IMR-90 (cell line): ENCODE measurements around the gene STX11. TPM values are rescaled to one million over a fixed set of nuclear protein-coding genes. Genes with fewer than 3 reads are reported as not detected.

Source experiments
- ATAC-seq: fragments of 200-7000 bp; cut with Tn5 transposase; 2 replicates; pipeline ENCODE4 v1.9.1; 2020; ENCODE audit warnings: low read depth, mild to moderate bottlenecking, moderate library complexity
- BruUV-seq: library from RNA; stranded (reverse); fragments of 400-500 nt; replicated peaks from 2 replicates; lab custom pipeline; 2021; lab: Mats Ljungman, UMichigan
- CTCF ChIA-PET: fragments of 300-600 bp; formaldehyde crosslinking; extraction: SDS; loops from one replicate; lab custom pipeline; 2021; ENCODE audit warnings: antibody characterized with exemption; lab: Yijun Ruan, JAX
- POLR2A ChIA-PET: fragments of 300-600 bp; sonication (Branson Sonifier 250); formaldehyde crosslinking; loops from one replicate; lab custom pipeline; 2022; ENCODE audit warnings: antibody characterized with exemption; ENCODE audit not compliant: unreplicated experiment; lab: Charles Lee
- DNase-seq: peaks from one replicate; pipeline ENCODE4 v3.0.0; 2013
- H2AFZ ChIP-seq: replicated peaks from 2 replicates; pipeline ENCODE3; 2013; ENCODE audit warnings: low read length, mild to moderate bottlenecking; ENCODE audit not compliant: poor library complexity
- H2AK5ac ChIP-seq: 2 replicates; pipeline ENCODE4 v1.6.1; 2013; ENCODE audit warnings: low read depth, low read length, inconsistent platforms
- H2AK9ac ChIP-seq: replicated peaks from 2 replicates; pipeline ENCODE3; 2013; ENCODE audit warnings: mild to moderate bottlenecking, low read depth, low read length, moderate library complexity; ENCODE audit not compliant: poor library complexity
- H2BK120ac ChIP-seq: 2 replicates; pipeline ENCODE4 v1.6.1; 2013; ENCODE audit warnings: low read depth, low read length, inconsistent platforms
- H2BK15ac ChIP-seq: 3 replicates; pipeline ENCODE4 v1.6.1; 2013; ENCODE audit warnings: low read depth, low read length, inconsistent platforms
- H2BK20ac ChIP-seq: 2 replicates; pipeline ENCODE4 v1.6.1; 2013; ENCODE audit warnings: low read depth, mild to moderate bottlenecking, inconsistent platforms, low read length, moderate library complexity
- H2BK5ac ChIP-seq: 2 replicates; pipeline ENCODE4 v1.6.1; 2013; ENCODE audit warnings: mild to moderate bottlenecking, low read depth, low read length, inconsistent platforms; ENCODE audit not compliant: poor library complexity, severe bottlenecking
- H3K14ac ChIP-seq: replicated peaks from 2 replicates; pipeline ENCODE4 v1.6.1; 2013; ENCODE audit warnings: low read depth, low read length, inconsistent platforms
- H3K18ac ChIP-seq: 2 replicates; pipeline ENCODE4 v1.6.1; 2013; ENCODE audit warnings: low read depth, low read length, control low read depth
- H3K23ac ChIP-seq: 2 replicates; pipeline ENCODE4 v1.6.1; 2013; ENCODE audit warnings: low read depth, low read length, inconsistent platforms
- H3K27ac ChIP-seq: 2 replicates; pipeline ENCODE4 v1.5.1; 2013; ENCODE audit warnings: mild to moderate bottlenecking, control low read depth, low read length; ENCODE audit not compliant: insufficient read depth
- H3K27me3 ChIP-seq: 2 replicates; pipeline ENCODE4 v1.6.1; 2013; ENCODE audit warnings: low read length; ENCODE audit not compliant: control insufficient read depth, insufficient read depth
- H3K36me3 ChIP-seq: 2 replicates; pipeline ENCODE4 v1.6.1; 2013; ENCODE audit warnings: low read length, mixed read lengths; ENCODE audit not compliant: control insufficient read depth, insufficient read depth
- H3K4ac ChIP-seq: 2 replicates; pipeline ENCODE4 v1.6.1; 2013; ENCODE audit warnings: low read depth, low read length, inconsistent platforms
- H3K4me1 ChIP-seq: 2 replicates; pipeline ENCODE4 v1.6.1; 2013; ENCODE audit warnings: low read length, mixed read lengths; ENCODE audit not compliant: control insufficient read depth, insufficient read depth
- H3K4me2 ChIP-seq: 2 replicates; pipeline ENCODE4 v1.6.1; 2013; ENCODE audit warnings: low read depth, mild to moderate bottlenecking, control low read depth, low read length, moderate library complexity
- H3K4me3 ChIP-seq: 2 replicates; pipeline ENCODE4 v1.5.1; 2013; ENCODE audit warnings: low read depth, mild to moderate bottlenecking, control low read depth, low read length, moderate library complexity; ENCODE audit not compliant: insufficient read depth
- H3K56ac ChIP-seq: 2 replicates; pipeline ENCODE4 v1.6.1; 2013; ENCODE audit warnings: low read length, inconsistent platforms; ENCODE audit not compliant: insufficient read depth; ENCODE audit errors: extremely low read depth
- H3K79me1 ChIP-seq, 2 experiments: 2 replicates each; pipeline ENCODE4 v1.6.1; 2013; ENCODE audit warnings: low read length in 2 of 2, inconsistent platforms in 1 of 2, low read depth in 1 of 2
- H3K9ac ChIP-seq: 2 replicates; pipeline ENCODE4 v1.6.1; 2013; ENCODE audit warnings: low read depth, low read length, control low read depth
- H3K9me1 ChIP-seq: 2 replicates; pipeline ENCODE4 v1.6.1; 2013; ENCODE audit warnings: low read length, inconsistent platforms; ENCODE audit not compliant: insufficient read depth
- H3K9me3 ChIP-seq: 2 replicates; pipeline ENCODE4 v1.6.1; 2013; ENCODE audit warnings: low read length; ENCODE audit not compliant: control insufficient read depth, insufficient read depth
- H4K20me1 ChIP-seq: 2 replicates; pipeline ENCODE4 v1.6.1; 2013; ENCODE audit warnings: low read length, inconsistent platforms; ENCODE audit not compliant: insufficient read depth
- H4K5ac ChIP-seq: 2 replicates; pipeline ENCODE4 v1.6.1; 2013; ENCODE audit warnings: mild to moderate bottlenecking, low read depth, low read length, control low read depth
- H4K8ac ChIP-seq, 2 experiments: 2 replicates each; pipeline ENCODE4 v1.6.1; 2013; ENCODE audit warnings: low read depth in 2 of 2, low read length in 2 of 2, control low read depth in 1 of 2, inconsistent platforms in 1 of 2
- H4K91ac ChIP-seq: 2 replicates; pipeline ENCODE4 v1.6.1; 2013; ENCODE audit warnings: low read depth, low read length, inconsistent platforms; ENCODE audit not compliant: insufficient read depth
- CHD1 ChIP-seq: IDR thresholded peaks from 2 replicates; pipeline ENCODE4 v1.6.1; 2012; ENCODE audit warnings: low read depth, low read length, improper control_type of control experiment
- CTCF ChIP-seq: conservative IDR thresholded peaks from 2 replicates; pipeline ENCODE4 v1.5.1; 2012; ENCODE audit warnings: mild to moderate bottlenecking, low read depth, low read length, improper control_type of control experiment
- FOS ChIP-seq: fragments of 150-350 bp; IDR thresholded peaks from 2 replicates; pipeline ENCODE4 v1.6.1; 2016; ENCODE audit warnings: low read depth, low read length
- MAZ ChIP-seq: IDR thresholded peaks from 2 replicates; pipeline ENCODE4 v1.6.1; 2012; ENCODE audit warnings: low read depth, mild to moderate bottlenecking, low read length, improper control_type of control experiment, moderate library complexity, borderline replicate concordance
- MXI1 ChIP-seq: IDR thresholded peaks from 2 replicates; pipeline ENCODE4 v1.6.1; 2012; ENCODE audit warnings: low read depth, mild to moderate bottlenecking, low read length, moderate library complexity, borderline replicate concordance
- NFE2L2 ChIP-seq: fragments of 150-350 bp; IDR thresholded peaks from 2 replicates; pipeline ENCODE4 v1.6.1; 2016; ENCODE audit warnings: low read depth, mild to moderate bottlenecking, low read length
- POLR2A ChIP-seq: IDR thresholded peaks from 2 replicates; pipeline ENCODE4 v1.6.1; 2012; ENCODE audit warnings: mild to moderate bottlenecking, low read depth, low read length
- RAD21 ChIP-seq: IDR thresholded peaks from 2 replicates; pipeline ENCODE4 v1.6.1; 2012; ENCODE audit warnings: low read length, improper control_type of control experiment
- RCOR1 ChIP-seq: IDR thresholded peaks from 2 replicates; pipeline ENCODE4 v1.6.1; 2012; ENCODE audit warnings: mild to moderate bottlenecking, low read length, improper control_type of control experiment; ENCODE audit not compliant: insufficient replicate concordance
- RFX5 ChIP-seq: IDR thresholded peaks from 2 replicates; pipeline ENCODE4 v1.8.0; 2012; ENCODE audit warnings: low read depth, mild to moderate bottlenecking, low read length, moderate library complexity
- USF2 ChIP-seq: fragments of 150-350 bp; IDR thresholded peaks from 2 replicates; pipeline ENCODE4 v1.6.1; 2017; ENCODE audit warnings: mild to moderate bottlenecking, antibody characterized with exemption, low read length, low read depth
- WGBS, 2 experiments: methylation state at CpG; one replicate each; pipeline versions ENCODE4 v1.1.5 to v1.1.7; 2013; ENCODE audit warnings: missing lambda C conversion rate in 2 of 2; ENCODE audit not compliant: insufficient read length in 1 of 2; ENCODE audit errors: extremely low coverage in 2 of 2; 5-methylcytosine and 5-hydroxymethylcytosine counted together
- dilution Hi-C: fragments of 300-500 bp; cut with HindIII; formaldehyde crosslinking; loops from one replicate; pipeline ENCODE4 v1.14.3; 2018; ENCODE audit warnings: low sequenced_read_pairs; ENCODE audit not compliant: unreplicated experiment
- in situ Hi-C: fragments of 300-500 bp; cut with MboI; formaldehyde crosslinking; loops from 3 replicates; pipeline ENCODE4 v1.14.3; 2019; ENCODE audit warnings: low sequenced_read_pairs, inconsistent platforms, mixed read lengths
- intact Hi-C: fragments of 100-400 bp; cut with micrococcal nuclease; formaldehyde crosslinking; loops from 2 replicates; pipeline ENCODE4 v1.10.0; 2022
- polyA plus RNA-seq, 3 experiments: library from polyadenylated mRNA; depleted of rRNA; stranded (reverse); fragments of >200 nt; gene quantifications; 2 replicates each; pipeline ENCODE4 v1.2.3, GENCODE V29; 2012; ENCODE audit warnings: low replicate concordance in 1 of 3
- total RNA-seq: library from RNA; depleted of rRNA; stranded (reverse); fragments of >200 nt; gene quantifications from 2 replicates; pipeline ENCODE4 v1.2.3, GENCODE V29; 2012
- TF ChIP-seq, protein P1 (sequence below): fragments of 150-350 bp; IDR thresholded peaks from 2 replicates; pipeline ENCODE4 v1.6.1; 2016; ENCODE audit warnings: low read depth, mild to moderate bottlenecking, low read length, moderate library complexity, borderline replicate concordance

The STX11 gene
- total and polyA plus RNA-seq, 2 of the 4 experiments (the other 2 are of a cell fraction): 0.54 to 0.68 TPM

- no peaks in the 10 kb centered on the region for H3K9me1 ChIP-seq
- no CpG with 5 or more reads among the region's 2 CpGs for WGBS, 2 experiments
- DNase-seq: no peak
- no peak for ATAC-seq
- BruUV-seq: no TSS peak
- no peak for TF ChIP-seq USF2
- no peak for TF ChIP-seq MXI1
- no peak for TF ChIP-seq RFX5
- TF ChIP-seq FOS: no peak
- no peak for TF ChIP-seq CHD1
- no peak for TF ChIP-seq POLR2A
- TF ChIP-seq RAD21: no peak
- TF ChIP-seq MAZ: no peak
- no peak for TF ChIP-seq RCOR1
- no peak for TF ChIP-seq NFE2L2
- TF ChIP-seq CTCF: no peak
- TF ChIP-seq, protein P1, sequence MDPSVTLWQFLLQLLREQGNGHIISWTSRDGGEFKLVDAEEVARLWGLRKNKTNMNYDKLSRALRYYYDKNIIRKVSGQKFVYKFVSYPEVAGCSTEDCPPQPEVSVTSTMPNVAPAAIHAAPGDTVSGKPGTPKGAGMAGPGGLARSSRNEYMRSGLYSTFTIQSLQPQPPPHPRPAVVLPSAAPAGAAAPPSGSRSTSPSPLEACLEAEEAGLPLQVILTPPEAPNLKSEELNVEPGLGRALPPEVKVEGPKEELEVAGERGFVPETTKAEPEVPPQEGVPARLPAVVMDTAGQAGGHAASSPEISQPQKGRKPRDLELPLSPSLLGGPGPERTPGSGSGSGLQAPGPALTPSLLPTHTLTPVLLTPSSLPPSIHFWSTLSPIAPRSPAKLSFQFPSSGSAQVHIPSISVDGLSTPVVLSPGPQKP: no peak
- H2BK120ac ChIP-seq: no peak overlapping the region
- H3K4me2 ChIP-seq: no peak overlapping the region
- no peak overlapping the region for H2BK5ac ChIP-seq
- H3K23ac ChIP-seq: no peak overlapping the region
- H2AK5ac ChIP-seq: no peak overlapping the region
- dilution Hi-C loops (no loop called here), in situ Hi-C loops (loop anchor here (25.0 kb wide), 1 partner anchor 1088 kb away; no protein-coding TSS in a partner anchor), intact Hi-C loops (no loop called here)
- no peaks in the 10 kb centered on the region for H3K36me3 ChIP-seq
- H2BK15ac ChIP-seq: no peak overlapping the region
- no peaks in the 10 kb centered on the region for H4K20me1 ChIP-seq
- no peak overlapping the region for H2AFZ ChIP-seq
- no peak overlapping the region for H2AK9ac ChIP-seq
- peaks cover 3% of the 10 kb centered on the region for H3K27me3 ChIP-seq
- H2BK20ac ChIP-seq: no peak overlapping the region
- CTCF ChIA-PET: interaction anchor here (1.1 kb wide), 1 partner anchor 30 kb away, joined by 3 read pairs; no protein-coding TSS in a partner anchor
- no peak overlapping the region for H4K91ac ChIP-seq
- H3K14ac ChIP-seq: no peak overlapping the region
- no peaks in the 10 kb centered on the region for H3K9me3 ChIP-seq
- H3K79me1 ChIP-seq: no peaks in the 10 kb centered on the region
- no peak overlapping the region for H3K4me3 ChIP-seq
- POLR2A ChIA-PET: interaction anchor here (0.7 kb wide), 1 partner anchor 8 kb away, joined by 3 read pairs; no protein-coding TSS in a partner anchor
- no peak overlapping the region for H3K4ac ChIP-seq
- H4K8ac ChIP-seq: no peak overlapping the region
- H4K5ac ChIP-seq: no peak overlapping the region
- no peak overlapping the region for H3K9ac ChIP-seq
- H3K4me1 ChIP-seq: no peaks in the 10 kb centered on the region
- no peak overlapping the region for H3K27ac ChIP-seq
- no peak overlapping the region for H3K56ac ChIP-seq
- H3K18ac ChIP-seq: no peak overlapping the region
Observed at GRCh38 chr6:144123836-144124235, 26.5 kb upstream of the STX11 start.
